ENCODE results near the gene PTPRT. TPM values are rescaled to one million over a fixed set of nuclear protein-coding genes. Genes with fewer than 3 reads are reported as not detected.

Gene PTPRT
- total RNA-seq, 4 donors from 2014 or later, result 0.04 TPM; not detected in 3

DNA sequence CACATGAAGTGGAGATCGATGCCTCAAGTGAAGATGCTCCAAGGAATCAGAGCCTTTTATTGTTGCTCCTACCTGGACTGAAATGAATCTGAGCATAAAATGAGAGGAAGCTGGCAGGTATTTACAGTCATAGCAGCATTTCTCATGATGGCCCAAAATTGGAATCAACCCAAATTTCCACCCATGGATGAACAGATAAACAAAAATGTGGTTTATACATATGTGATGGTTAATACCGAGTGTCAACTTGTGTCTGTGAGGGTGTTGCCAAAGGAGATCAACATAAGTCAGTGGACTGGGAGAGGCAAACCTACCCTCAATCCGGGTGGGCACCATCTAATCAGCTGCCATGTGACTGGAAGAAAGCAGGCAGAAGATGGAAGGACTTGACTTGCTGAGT lies 178.2 kb downstream of the PTPRT start:
- ATAC-seq, result no peak
- Histone ChIP-seq H3K36me3 (no peaks in the 10 kb centered on the region), H3K9me3 (no peaks in the 10 kb centered on the region), H3K27ac (no peak overlapping the region), H3K4me3 (no peak overlapping the region), H3K27me3 (no peaks in the 10 kb centered on the region), H3K4me1 (no peaks in the 10 kb centered on the region)
- WGBS, 2 donors (ENCODE audit: low coverage in 1 of 2), result 74 to 86% methylated on average over 3 of the region's 3 CpGs
- TF ChIP-seq POLR2AphosphoS5 (IDR thresholded peaks at IDR 0.05) (no peak), POLR2A (IDR thresholded peaks at IDR 0.05) (no peak), EP300 (IDR thresholded peaks at IDR 0.05) (no peak)
- TF ChIP-seq, protein P1, sequence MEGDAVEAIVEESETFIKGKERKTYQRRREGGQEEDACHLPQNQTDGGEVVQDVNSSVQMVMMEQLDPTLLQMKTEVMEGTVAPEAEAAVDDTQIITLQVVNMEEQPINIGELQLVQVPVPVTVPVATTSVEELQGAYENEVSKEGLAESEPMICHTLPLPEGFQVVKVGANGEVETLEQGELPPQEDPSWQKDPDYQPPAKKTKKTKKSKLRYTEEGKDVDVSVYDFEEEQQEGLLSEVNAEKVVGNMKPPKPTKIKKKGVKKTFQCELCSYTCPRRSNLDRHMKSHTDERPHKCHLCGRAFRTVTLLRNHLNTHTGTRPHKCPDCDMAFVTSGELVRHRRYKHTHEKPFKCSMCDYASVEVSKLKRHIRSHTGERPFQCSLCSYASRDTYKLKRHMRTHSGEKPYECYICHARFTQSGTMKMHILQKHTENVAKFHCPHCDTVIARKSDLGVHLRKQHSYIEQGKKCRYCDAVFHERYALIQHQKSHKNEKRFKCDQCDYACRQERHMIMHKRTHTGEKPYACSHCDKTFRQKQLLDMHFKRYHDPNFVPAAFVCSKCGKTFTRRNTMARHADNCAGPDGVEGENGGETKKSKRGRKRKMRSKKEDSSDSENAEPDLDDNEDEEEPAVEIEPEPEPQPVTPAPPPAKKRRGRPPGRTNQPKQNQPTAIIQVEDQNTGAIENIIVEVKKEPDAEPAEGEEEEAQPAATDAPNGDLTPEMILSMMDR (IDR thresholded peaks at IDR 0.05), result no peak

DNA sequence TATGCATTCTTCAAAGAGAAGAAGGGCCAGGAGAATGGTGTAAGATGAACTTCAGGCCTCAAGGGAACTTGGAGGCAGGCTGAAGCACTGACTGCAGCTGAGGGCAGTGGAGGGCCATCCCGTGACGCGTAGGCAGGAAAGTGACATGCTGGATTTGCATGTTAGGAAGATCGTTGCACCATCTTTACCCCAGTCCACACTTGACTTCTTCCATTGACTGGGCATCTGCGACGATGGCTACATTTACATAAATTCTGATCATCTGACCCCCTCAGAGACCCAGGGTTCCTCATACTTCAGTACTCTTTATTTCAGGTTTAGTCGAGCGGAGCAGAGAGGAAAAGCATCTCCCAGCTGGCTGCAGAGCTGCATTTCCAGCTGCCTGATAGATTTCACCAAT lies 180.2 kb downstream of the PTPRT start:
- ATAC-seq, result no peak
- Histone ChIP-seq H3K27ac (no peak overlapping the region), H3K4me1 (no peaks in the 10 kb centered on the region), H3K4me3 (no peak overlapping the region), H3K36me3 (no peaks in the 10 kb centered on the region), H3K27me3 (no peaks in the 10 kb centered on the region), H3K9me3 (no peaks in the 10 kb centered on the region)
- TF ChIP-seq, protein P1 (IDR thresholded peaks at IDR 0.05), result no peak
- TF ChIP-seq POLR2A (IDR thresholded peaks at IDR 0.05) (no peak), EP300 (IDR thresholded peaks at IDR 0.05) (no peak), POLR2AphosphoS5 (IDR thresholded peaks at IDR 0.05) (no peak)
- WGBS, 2 donors (ENCODE audit: low coverage in 1 of 2), result 80 to 91% methylated on average over 2 to 8 of the region's 8 CpGs

DNA sequence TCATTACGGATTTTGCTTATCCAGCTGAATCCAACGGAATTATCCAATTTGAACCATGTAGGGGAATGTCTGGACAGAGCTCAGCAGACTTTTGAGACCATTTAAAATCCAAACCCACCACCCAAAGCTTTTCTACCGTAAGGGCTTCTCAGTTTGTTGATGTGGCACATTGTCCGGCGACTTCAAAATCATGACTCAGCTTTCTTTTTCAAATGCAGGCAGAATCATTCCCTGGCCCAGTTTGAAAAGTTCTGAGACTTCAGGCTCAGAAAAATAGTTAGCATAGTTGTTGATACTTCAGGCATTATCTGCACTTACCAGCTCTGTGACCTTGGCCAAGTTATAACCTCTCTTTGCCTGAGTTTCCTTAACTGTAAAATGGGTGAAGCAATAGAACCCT lies 182.2 kb downstream of the PTPRT start:
- no peak for TF ChIP-seq EP300 (IDR thresholded peaks at IDR 0.05)
- WGBS, 2 donors (ENCODE audit: low coverage in 1 of 2), result 51 to 83% methylated on average over 5 of the region's 5 CpGs
- no peaks in the 10 kb centered on the region for H3K27me3 ChIP-seq
- no peak overlapping the region for H3K27ac ChIP-seq
- no peaks in the 10 kb centered on the region for H3K36me3 ChIP-seq
- no peaks in the 10 kb centered on the region for H3K9me3 ChIP-seq
- no peaks in the 10 kb centered on the region for H3K4me1 ChIP-seq
- no peak overlapping the region for H3K4me3 ChIP-seq
- no peak for ATAC-seq

DNA sequence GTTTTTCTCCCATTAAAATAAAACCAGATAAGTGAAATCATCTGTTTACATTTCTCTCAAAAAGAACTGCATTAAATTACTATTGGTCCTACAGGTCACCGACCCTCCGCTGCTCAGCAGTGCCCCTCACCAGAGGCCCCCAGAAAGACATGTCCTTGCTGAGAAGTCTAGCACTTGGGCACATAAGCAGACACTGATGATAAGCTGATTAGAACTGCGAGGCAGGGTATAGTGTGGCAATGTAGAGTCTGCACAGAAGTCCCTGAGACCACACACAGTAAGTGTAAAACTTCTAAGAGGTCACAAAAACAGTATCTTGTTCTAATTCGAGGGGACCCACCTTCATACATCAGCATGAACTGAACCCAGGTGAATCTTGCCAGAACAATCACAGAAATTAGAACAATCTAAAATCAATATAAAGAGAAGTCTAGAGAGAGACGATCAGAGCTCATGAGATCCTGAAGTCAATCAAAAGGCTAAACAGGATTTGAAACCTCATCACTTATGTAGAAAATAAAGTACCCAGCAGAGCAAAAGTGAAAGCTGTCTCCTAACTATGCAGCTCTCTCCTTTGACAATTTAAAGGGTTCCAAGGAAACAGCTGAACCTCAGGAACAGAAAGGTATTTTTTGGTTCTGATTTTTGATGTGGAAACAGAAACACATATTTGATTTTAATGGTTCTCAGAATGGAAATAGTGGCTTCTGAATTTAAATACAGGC lies 182.9 kb downstream of the PTPRT start:
- TF ChIP-seq, protein P1 (IDR thresholded peaks at IDR 0.05), result no peak
- TF ChIP-seq POLR2A (IDR thresholded peaks at IDR 0.05), result no peak
- no peak for TF ChIP-seq POLR2AphosphoS5 (IDR thresholded peaks at IDR 0.05)
- no peak for TF ChIP-seq EP300 (IDR thresholded peaks at IDR 0.05)
- Histone ChIP-seq H3K27me3 (no peaks in the 10 kb centered on the region), H3K27ac (no peak overlapping the region), H3K9me3 (no peaks in the 10 kb centered on the region), H3K4me3 (no peak overlapping the region), H3K4me1 (no peaks in the 10 kb centered on the region), H3K36me3 (no peaks in the 10 kb centered on the region)
- 22 to 30% methylated on average over 3 to 5 of the region's 5 CpGs for whole genome bisulfite sequencing, 2 donors (ENCODE audit: low coverage in 1 of 2)
- no peak for ATAC-seq

DNA sequence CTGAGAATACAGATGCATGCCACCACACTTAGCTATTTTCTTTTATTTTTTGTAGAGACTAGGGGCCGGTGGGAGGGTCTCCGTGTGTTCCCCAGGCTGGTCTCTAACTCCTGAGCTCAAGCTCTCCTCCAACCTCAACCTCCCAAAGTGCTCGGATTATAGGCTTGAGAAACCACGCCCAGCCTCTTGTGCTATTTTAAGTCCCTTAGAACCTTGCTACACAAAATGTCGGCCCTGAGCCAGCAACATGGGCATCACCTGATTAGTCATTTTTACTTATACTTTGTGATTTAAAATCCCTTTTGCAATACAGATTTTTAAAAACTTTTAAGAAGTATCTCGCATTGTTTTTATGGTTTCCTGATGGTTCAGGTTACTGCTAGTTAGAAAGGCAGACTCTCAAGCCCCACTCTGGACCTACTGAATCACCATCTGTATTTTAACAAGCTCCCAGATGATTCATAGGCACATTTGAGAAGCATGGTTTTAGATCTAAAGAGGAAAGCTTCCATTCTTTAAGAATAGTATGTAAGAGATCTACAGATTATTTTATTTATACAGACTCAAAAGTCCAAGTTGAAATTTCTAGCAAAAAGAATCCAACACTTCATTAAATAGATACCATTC lies 186.3 kb downstream of the PTPRT start:
- TF ChIP-seq EP300 (IDR thresholded peaks at IDR 0.05), result no peak
- TF ChIP-seq, protein P1 (IDR thresholded peaks at IDR 0.05), result no peak
- TF ChIP-seq POLR2AphosphoS5 (IDR thresholded peaks at IDR 0.05), result no peak
- no peak for TF ChIP-seq POLR2A (IDR thresholded peaks at IDR 0.05)
- no peak overlapping the region for H3K27ac ChIP-seq
- H3K4me1 ChIP-seq, result no peaks in the 10 kb centered on the region
- H3K9me3 ChIP-seq, result no peaks in the 10 kb centered on the region
- no peak for ATAC-seq
- no peaks in the 10 kb centered on the region for H3K27me3 ChIP-seq
- 76 to 84% methylated on average over 4 to 6 of the region's 6 CpGs for WGBS, 2 donors (ENCODE audit: low coverage in 1 of 2)
- H3K4me3 ChIP-seq, result no peak overlapping the region
- no peaks in the 10 kb centered on the region for H3K36me3 ChIP-seq

All from gastroesophageal sphincter (tissue), 4 donors.